Measurements from ENCODE around the gene COL6A1. TPM values are rescaled to one million over a fixed set of nuclear protein-coding genes. Genes with fewer than 3 reads are reported as not detected.

COL6A1 gene
- total and polyA plus RNA-seq, 4 donors: 16.9 to 82.0 (median 35.7) TPM

- TF ChIP-seq MAX (IDR thresholded peaks at IDR 0.05) (no peak), GABPA (IDR thresholded peaks at IDR 0.05 in 1 of 2, conservative IDR thresholded peaks at IDR 0.05 in 1 of 2) (no peak), NR2F2 (IDR thresholded peaks at IDR 0.05) (no peak), EGR1 (IDR thresholded peaks at IDR 0.05; ENCODE audit: low read depth in 2 of 2) (no peak), RXRA (IDR thresholded peaks at IDR 0.05) (no peak)
Observed at GRCh38 chr21:45979141-45979631, 2.4 kb upstream of the COL6A1 start (continued).

DNA sequence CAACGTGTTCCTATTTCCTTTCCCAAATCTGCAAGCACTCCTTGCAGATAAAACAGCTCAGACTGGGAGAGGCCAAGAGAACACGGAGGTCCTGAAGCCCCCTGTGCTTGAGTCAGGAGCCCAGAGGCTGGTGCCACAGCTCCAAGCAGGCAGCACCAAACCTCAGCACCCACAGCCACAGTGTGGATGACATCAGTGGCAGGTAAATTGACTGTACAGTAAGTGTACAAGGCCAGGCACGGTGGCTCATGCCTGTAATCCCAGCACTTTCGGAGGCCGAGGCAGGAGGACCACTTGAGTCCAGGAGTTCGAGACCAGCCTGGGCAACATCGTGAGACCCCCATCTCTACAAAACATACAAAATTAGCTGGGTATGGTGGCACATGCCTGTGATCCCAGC, 1.9 kb upstream of the COL6A1 start:
- no peak for TF ChIP-seq JUND (IDR thresholded peaks at IDR 0.05)
- TF ChIP-seq FOXA2 (IDR thresholded peaks at IDR 0.05): no peak
- TF ChIP-seq TAF1 (conservative IDR thresholded peaks at IDR 0.05): no peak
- TF ChIP-seq, protein P1, sequence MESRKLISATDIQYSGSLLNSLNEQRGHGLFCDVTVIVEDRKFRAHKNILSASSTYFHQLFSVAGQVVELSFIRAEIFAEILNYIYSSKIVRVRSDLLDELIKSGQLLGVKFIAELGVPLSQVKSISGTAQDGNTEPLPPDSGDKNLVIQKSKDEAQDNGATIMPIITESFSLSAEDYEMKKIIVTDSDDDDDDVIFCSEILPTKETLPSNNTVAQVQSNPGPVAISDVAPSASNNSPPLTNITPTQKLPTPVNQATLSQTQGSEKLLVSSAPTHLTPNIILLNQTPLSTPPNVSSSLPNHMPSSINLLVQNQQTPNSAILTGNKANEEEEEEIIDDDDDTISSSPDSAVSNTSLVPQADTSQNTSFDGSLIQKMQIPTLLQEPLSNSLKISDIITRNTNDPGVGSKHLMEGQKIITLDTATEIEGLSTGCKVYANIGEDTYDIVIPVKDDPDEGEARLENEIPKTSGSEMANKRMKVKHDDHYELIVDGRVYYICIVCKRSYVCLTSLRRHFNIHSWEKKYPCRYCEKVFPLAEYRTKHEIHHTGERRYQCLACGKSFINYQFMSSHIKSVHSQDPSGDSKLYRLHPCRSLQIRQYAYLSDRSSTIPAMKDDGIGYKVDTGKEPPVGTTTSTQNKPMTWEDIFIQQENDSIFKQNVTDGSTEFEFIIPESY (IDR thresholded peaks at IDR 0.05): no peak
- TF ChIP-seq CTCF (IDR thresholded peaks at IDR 0.05; ENCODE audit: low read depth, low read length, missing input control): no peak
- no peak for TF ChIP-seq ATF3 (IDR thresholded peaks at IDR 0.05)
- TF ChIP-seq FOXA1 (IDR thresholded peaks at IDR 0.05): no peak
- TF ChIP-seq EGR1 (IDR thresholded peaks at IDR 0.05; ENCODE audit: low read depth in 2 of 2): no peak
- TF ChIP-seq NR2F2 (IDR thresholded peaks at IDR 0.05): no peak
- TF ChIP-seq RAD21 (IDR thresholded peaks at IDR 0.05): no peak
- Histone ChIP-seq H3K4me3 (ENCODE audit: low read depth in 1 of 3, low read length in 3 of 3) (no peak overlapping the region), H3K36me3 (ENCODE audit: control insufficient read depth in 4 of 4, insufficient read depth in 3 of 4, low read depth in 1 of 4, low read length in 3 of 4) (peaks cover 0 to 2% (median 1%) of the 10 kb centered on the region in 4 donors), H3K27ac (ENCODE audit: low read depth in 1 of 2, low read length in 2 of 2) (no peak overlapping the region), H3K9me3 (ENCODE audit: control insufficient read depth in 4 of 4, low read length in 3 of 4) (no peaks in the 10 kb centered on the region), H3K9ac (ENCODE audit: low read depth in 1 of 2, low read length in 2 of 2) (no peak overlapping the region), H3K27me3 (ENCODE audit: control insufficient read depth in 4 of 4, insufficient read depth in 4 of 4, low read length in 3 of 4) (peaks cover 0 to 5% (median 2%) of the 10 kb centered on the region in 4 donors), H3K4me1 (ENCODE audit: control insufficient read depth in 4 of 4, insufficient read depth in 4 of 4, low read length in 3 of 4) (peaks cover 10 to 27% (median 14%) of the 10 kb centered on the region in 4 donors)
- DNase-seq (ENCODE audit: low spot score): no peak
- 78% methylated on average over 7 of the region's 7 CpGs for WGBS

DNA sequence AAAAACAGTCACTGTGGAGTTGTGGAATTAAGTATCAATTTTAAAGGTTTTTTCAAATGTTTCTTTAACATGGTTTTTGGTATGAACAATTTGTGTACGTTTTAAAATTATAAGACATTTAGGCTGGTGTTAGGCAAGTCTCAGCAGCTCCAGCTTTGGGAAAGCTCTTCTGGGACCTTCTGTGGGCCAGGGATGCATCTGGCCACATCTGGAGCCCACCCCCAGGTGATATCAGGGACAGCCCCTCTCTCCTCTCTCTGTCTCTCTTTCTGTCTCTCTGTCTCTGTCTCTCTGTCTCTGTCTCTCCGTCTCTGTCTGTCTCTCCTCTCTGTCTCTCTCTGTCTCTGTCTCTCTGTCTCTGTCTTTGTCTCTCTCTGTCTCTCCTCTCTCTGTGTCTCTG, 1.3 kb upstream of the COL6A1 start:
- 71% methylated on average over 2 of the region's 2 CpGs for WGBS
- peaks cover 9 to 21% (median 14%) of the 10 kb centered on the region in 4 donors for H3K4me1 ChIP-seq (ENCODE audit: control insufficient read depth in 4 of 4, insufficient read depth in 4 of 4, low read length in 3 of 4)
- no peak for TF ChIP-seq TAF1 (conservative IDR thresholded peaks at IDR 0.05)
- no peak for TF ChIP-seq EGR1 (IDR thresholded peaks at IDR 0.05; ENCODE audit: low read depth in 2 of 2)
- TF ChIP-seq GABPA (IDR thresholded peaks at IDR 0.05 in 1 of 2, conservative IDR thresholded peaks at IDR 0.05 in 1 of 2): no peak
- no peak for TF ChIP-seq RXRA (IDR thresholded peaks at IDR 0.05)
- no peak for TF ChIP-seq NR2F2 (IDR thresholded peaks at IDR 0.05)
- no peak for TF ChIP-seq REST (IDR thresholded peaks at IDR 0.05)
- no peak for TF ChIP-seq CTCF (IDR thresholded peaks at IDR 0.05; ENCODE audit: low read depth, low read length, missing input control)
- TF ChIP-seq FOXA1 (IDR thresholded peaks at IDR 0.05): no peak
- no peak for TF ChIP-seq YY1 (IDR thresholded peaks at IDR 0.05)
- no peak for TF ChIP-seq HNF4G (IDR thresholded peaks at IDR 0.05)
- no peak for TF ChIP-seq FOXA2 (IDR thresholded peaks at IDR 0.05)
- TF ChIP-seq JUND (IDR thresholded peaks at IDR 0.05): no peak
- peaks cover 0 to 2% (median 0%) of the 10 kb centered on the region in 4 donors for H3K27me3 ChIP-seq (ENCODE audit: control insufficient read depth in 4 of 4, insufficient read depth in 4 of 4, low read length in 3 of 4)
- no peak overlapping the region for H3K9ac ChIP-seq (ENCODE audit: low read depth in 1 of 2, low read length in 2 of 2)
- peaks cover 0 to 6% (median 2%) of the 10 kb centered on the region in 4 donors for H3K36me3 ChIP-seq (ENCODE audit: control insufficient read depth in 4 of 4, insufficient read depth in 3 of 4, low read depth in 1 of 4, low read length in 3 of 4)
- H3K9me3 ChIP-seq (ENCODE audit: control insufficient read depth in 4 of 4, low read length in 3 of 4): no peaks in the 10 kb centered on the region
- H3K27ac ChIP-seq (ENCODE audit: low read depth in 1 of 2, low read length in 2 of 2): no peak overlapping the region
- no peak for DNase-seq (ENCODE audit: low spot score)
- no peak overlapping the region for H3K4me3 ChIP-seq (ENCODE audit: low read depth in 1 of 3, low read length in 3 of 3)
